Parathyroid adenoma (tissue), 2 donors: Measurements from ENCODE around the gene PLEKHJ1.

ENCODE experiments used
- H2AFZ ChIP-seq: fragments of 300-600 bp; sonication (generic); one replicate; pipeline ENCODE4 v1.7.0; 2017; ENCODE audit warnings: antibody characterized with exemption, mild to moderate bottlenecking
- H3K27ac ChIP-seq: fragments of 300-600 bp; sonication (generic); one replicate; pipeline ENCODE4 v1.7.0; 2017
- H3K27me3 ChIP-seq: fragments of 300-600 bp; sonication (generic); one replicate; pipeline ENCODE4 v1.7.0; 2017; ENCODE audit warnings: low read length; ENCODE audit not compliant: control insufficient read depth, insufficient read depth
- H3K36me3 ChIP-seq: fragments of 300-600 bp; sonication (generic); one replicate; pipeline ENCODE4 v1.7.0; 2017; ENCODE audit warnings: low read length; ENCODE audit not compliant: control insufficient read depth, insufficient read depth
- H3K4me1 ChIP-seq: fragments of 300-600 bp; sonication (generic); one replicate; pipeline ENCODE4 v1.7.0; 2017; ENCODE audit warnings: control low read depth
- H3K4me2 ChIP-seq: fragments of 300-600 bp; sonication (generic); one replicate; pipeline ENCODE4 v1.7.0; 2017; ENCODE audit warnings: low read length
- H3K4me3 ChIP-seq: fragments of 300-600 bp; sonication (generic); one replicate; pipeline ENCODE4 v1.7.0; 2017; ENCODE audit warnings: low read depth, low read length
- H3K79me2 ChIP-seq: fragments of 300-600 bp; sonication (generic); one replicate; pipeline ENCODE4 v1.7.0; 2017; ENCODE audit warnings: control low read depth
- H3K9ac ChIP-seq: fragments of 300-600 bp; sonication (generic); one replicate; pipeline ENCODE4 v1.7.0; 2017; ENCODE audit warnings: mild to moderate bottlenecking
- H3K9me3 ChIP-seq: fragments of 300-600 bp; sonication (generic); one replicate; pipeline ENCODE4 v1.7.0; 2017; ENCODE audit warnings: low read length; ENCODE audit not compliant: control insufficient read depth
- CTCF ChIP-seq: fragments of 300-600 bp; sonication (generic); IDR thresholded peaks from one replicate; pipeline ENCODE4 v1.7.0; 2017; ENCODE audit warnings: antibody characterized with exemption, mild to moderate bottlenecking
- donor health status: primary hyperparathyroidism.

PLEKHJ1 gene

GRCh38 chr19:2271234-2272103 lies 35.3 kb upstream of the PLEKHJ1 start:
- Histone ChIP-seq H3K79me2 (peaks cover 29% of the 10 kb centered on the region), H3K4me2 (peak overlapping the region; percentile 86), H2AFZ (no peak overlapping the region), H3K4me1 (peaks cover 16% of the 10 kb centered on the region), H3K27me3 (no peaks in the 10 kb centered on the region), H3K9me3 (no peaks in the 10 kb centered on the region), H3K9ac (peak overlapping the region; percentile 46), H3K27ac (peak overlapping the region; percentile 98), H3K4me3 (peak overlapping the region; percentile 81), H3K36me3 (no peaks in the 10 kb centered on the region)
- no peak for TF ChIP-seq CTCF

DNA sequence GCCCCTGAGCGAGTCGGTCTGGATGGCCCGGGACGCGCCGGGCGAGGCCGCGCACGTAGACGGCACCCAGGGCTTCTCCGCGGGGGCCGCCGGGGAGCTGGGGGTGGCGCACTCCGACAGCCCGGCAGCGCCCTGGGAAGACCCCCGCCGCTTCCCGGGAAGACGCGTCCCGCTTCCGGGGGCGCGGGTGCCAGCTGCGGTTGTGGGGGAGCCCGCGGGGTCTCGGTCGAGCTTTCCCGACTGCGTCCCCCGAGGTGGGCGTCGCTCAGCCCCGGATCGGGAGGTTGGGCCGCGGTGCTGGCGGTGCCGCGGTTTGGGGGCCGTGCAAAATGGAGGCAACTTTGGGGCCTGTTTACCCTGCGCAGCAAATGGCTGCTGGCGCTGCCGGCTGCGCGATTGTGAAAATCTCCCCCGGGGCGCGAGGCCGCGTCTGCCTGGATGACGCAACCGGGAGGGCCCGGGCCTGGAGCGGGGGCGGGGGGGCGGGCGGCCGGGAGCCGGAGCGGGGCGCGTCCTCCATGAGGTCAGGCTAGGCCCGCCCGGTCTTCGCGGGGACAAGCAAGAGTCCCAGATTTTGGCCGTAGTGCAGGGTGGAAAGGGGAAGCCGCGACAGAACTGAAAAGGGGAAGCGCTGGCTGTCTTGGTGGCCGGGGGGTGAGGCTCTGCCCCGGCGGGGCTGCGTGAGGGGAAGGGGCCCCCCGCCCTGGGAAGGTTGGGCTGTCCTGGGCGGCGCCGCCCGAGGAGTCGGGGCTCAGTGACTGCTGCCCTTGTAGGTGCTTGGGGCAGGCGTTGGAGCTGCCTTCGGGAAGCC lies 34.5 kb upstream of the PLEKHJ1 start:
- peaks cover 16% of the 10 kb centered on the region for H3K4me1 ChIP-seq
- H3K4me2 ChIP-seq = peak overlapping the region; percentile 86

GRCh38 chr19:2270157-2270422 lies 34.0 kb upstream of the PLEKHJ1 start:
- Histone ChIP-seq H3K27me3 (no peaks in the 10 kb centered on the region), H3K9ac (peak overlapping the region; percentile 99), H3K9me3 (no peaks in the 10 kb centered on the region), H3K4me2 (peak overlapping the region; percentile 86), H3K36me3 (no peaks in the 10 kb centered on the region), H3K4me3 (peak overlapping the region; percentile 81), H3K4me1 (peaks cover 16% of the 10 kb centered on the region), H3K79me2 (peaks cover 29% of the 10 kb centered on the region), H3K27ac (peak overlapping the region; percentile 98), H2AFZ (no peak overlapping the region)
- TF ChIP-seq CTCF = no peak

More for the DNA sequence above, 34.5 kb upstream of the PLEKHJ1 start:
- H3K9ac ChIP-seq = peak overlapping the region; percentile 99
- peak overlapping the region; percentile 81 for H3K4me3 ChIP-seq
- peaks cover 29% of the 10 kb centered on the region for H3K79me2 ChIP-seq
- H3K9me3 ChIP-seq = no peaks in the 10 kb centered on the region
- no peaks in the 10 kb centered on the region for H3K27me3 ChIP-seq
- H3K27ac ChIP-seq = peak overlapping the region; percentile 98
- TF ChIP-seq CTCF = no peak
- no peaks in the 10 kb centered on the region for H3K36me3 ChIP-seq
- no peak overlapping the region for H2AFZ ChIP-seq

- Histone ChIP-seq H3K27me3 (no peaks in the 10 kb centered on the region), H3K4me1 (peaks cover 16% of the 10 kb centered on the region), H3K79me2 (peaks cover 29% of the 10 kb centered on the region), H3K36me3 (no peaks in the 10 kb centered on the region), H2AFZ (peak overlapping the region; percentile 69), H3K9ac (peak overlapping the region; percentile 99), H3K4me3 (peak overlapping the region; percentile 81), H3K4me2 (peak overlapping the region; percentile 88), H3K9me3 (no peaks in the 10 kb centered on the region), H3K27ac (peak overlapping the region; percentile 98)
- TF ChIP-seq CTCF = peak; percentile 22
These were observed 33.4 kb upstream of the PLEKHJ1 start for GRCh38 chr19:2269244-2270156.
